ENCODE data around the gene TIAM2.

Gene TIAM2

DNA sequence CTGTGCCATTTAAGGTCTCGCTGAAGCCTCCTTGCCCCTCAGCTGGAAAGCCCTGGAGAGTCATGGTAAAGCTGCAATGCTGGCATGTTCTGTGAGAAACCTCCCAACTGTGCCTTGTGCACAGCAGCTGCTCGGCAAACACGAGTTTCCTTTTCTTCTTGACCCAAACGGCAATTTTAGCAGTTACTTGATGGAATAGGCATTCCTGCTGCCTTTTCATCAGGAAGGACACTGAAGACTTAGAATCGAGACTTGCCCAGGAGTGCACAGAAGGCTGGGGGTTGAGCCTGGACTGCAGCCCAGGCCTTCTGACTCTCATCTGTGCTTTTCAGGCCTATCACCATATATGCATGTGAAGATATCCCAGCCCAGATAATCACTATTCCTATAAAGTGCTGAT is 240.0 kb downstream of the TIAM2 start:
- no peak for DNase-seq (ENCODE audit: low read depth)

DNA sequence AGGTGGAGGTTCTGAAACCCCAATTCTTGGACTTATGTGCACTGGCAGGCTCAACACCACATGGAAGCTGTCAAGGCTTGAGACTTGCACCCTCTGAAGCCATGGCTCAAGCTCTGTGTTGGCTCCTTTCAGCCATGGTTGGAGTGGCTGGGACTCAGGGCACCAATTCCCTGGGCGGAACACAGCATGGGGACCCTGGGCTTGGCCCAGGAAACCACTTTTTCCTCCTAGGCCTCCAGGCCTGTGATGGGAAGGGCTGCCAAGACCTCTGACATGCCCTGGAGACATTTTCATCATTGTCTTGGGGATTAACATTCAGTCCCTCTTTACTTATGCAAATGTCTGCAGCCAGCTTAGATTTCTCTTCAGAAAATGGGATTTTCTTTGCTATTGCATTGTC is 242.5 kb downstream of the TIAM2 start:
- DNase-seq (ENCODE audit: low read depth), result no peak

DNA sequence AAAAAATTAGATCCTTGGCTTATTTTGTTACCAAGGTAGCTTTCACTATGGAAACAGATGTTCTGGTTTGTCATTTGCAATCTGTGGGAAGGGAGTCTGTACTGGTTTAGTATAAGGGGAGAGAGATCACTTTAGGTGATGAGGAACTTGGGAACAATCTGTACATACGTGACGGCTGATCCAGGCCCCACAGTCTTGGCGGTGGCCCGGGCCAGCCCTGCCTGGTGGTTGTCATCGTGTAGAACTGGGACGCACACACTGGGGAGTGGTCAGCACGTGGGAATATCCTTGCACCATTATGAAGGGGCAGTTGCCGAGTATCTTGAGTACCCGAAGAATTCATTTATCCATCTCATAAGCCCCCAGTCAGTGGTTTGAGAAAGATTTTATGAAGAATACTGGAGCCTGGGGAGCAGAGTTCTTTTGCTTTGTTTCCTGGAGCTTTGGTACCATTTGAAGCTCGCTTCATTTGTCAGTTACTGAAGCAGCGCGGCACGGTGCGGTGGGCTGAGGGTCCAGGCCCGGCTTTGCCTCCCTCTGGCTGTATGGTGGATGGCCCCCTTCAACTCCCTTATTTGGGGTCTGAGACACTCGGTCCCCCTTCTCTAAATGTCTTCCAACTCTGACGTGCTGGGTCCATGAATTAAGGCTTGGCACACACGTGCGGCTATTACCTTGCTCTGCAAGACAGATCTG is 245.9 kb downstream of the TIAM2 start:
- no peak for DNase-seq (ENCODE audit: low read depth)

- DNase-seq (ENCODE audit: low read depth), result no peak
These were observed 246.9 kb downstream of the TIAM2 start for GRCh38 chr6:155241966-155242365.

DNA sequence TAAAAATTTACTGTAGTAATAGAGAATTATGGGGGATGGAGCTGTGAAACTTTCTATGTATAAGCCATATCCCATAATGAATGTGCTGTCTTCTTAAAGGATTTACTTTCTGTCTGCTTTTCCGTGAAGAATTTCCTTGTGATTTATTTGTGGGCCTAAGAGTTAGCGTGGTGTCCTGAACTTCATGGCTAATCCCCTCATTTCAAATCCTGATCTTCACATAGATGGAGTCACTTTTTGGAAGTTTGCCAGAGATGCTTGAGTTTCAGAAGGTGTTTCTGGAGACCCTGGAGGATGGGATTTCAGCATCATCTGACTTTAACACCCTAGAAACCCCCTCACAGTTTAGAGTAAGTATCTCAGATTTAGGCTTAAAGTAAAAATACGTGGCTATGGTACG is 249.3 kb downstream of the TIAM2 start:
- DNase-seq (ENCODE audit: low read depth), result no peak

- DNase-seq (ENCODE audit: low read depth), result no peak
These were observed 250.1 kb downstream of the TIAM2 start for GRCh38 chr6:155245193-155245592.

- DNase-seq (ENCODE audit: low read depth), result no peak
These were observed 250.7 kb downstream of the TIAM2 start for GRCh38 chr6:155245831-155246230.

GRCh38 chr6:155246825-155247224 is 251.7 kb downstream of the TIAM2 start:
- no peak for DNase-seq (ENCODE audit: low read depth)

DNA sequence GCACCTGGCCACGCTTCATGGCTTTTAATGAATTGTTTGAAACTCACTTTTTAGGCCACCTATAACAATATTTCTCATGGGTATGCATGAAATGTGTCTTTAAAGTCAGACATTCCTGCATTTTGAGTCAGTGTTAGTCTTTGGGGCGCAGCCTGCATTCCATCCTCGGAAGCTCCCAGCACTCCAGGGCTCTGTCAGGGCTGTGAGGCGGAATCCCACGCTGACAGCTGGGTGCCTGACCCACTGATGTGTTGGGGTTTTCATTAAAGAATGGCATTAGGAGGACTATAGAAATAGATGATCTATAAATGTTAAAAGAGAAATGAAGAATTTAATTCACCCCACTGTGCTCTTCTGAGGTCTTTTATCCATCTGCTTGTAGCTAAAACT is 252.5 kb downstream of the TIAM2 start:
- DNase-seq (ENCODE audit: low read depth), result no peak

GRCh38 chr6:155248008-155249001 is 253.2 kb downstream of the TIAM2 start:
- no peak for DNase-seq (ENCODE audit: low read depth)

GRCh38 chr6:155250701-155251381 is 255.7 kb downstream of the TIAM2 start:
- no peak for DNase-seq (ENCODE audit: low read depth)

DNA sequence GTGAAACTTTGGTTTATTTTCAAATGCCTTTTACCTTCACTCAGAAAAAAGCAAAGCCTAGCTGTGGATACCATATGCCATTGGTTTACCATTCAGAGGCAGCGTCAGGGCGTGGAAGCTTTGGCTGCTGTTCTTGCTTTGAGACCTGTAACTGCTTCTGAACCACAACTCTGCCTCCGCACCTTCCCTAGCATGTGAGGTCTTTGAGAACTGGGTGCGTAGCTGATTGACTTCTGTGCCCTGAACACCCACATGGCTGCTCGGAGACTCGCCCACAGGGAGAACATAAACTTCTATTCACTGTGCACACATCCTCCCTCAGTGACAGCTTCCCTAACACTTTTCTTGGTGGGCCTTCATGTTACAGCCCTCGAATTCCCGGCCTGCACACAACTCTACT is 257.5 kb downstream of the TIAM2 start:
- no peak for DNase-seq (ENCODE audit: low read depth)

GRCh38 chr6:155253337-155253736 is 258.2 kb downstream of the TIAM2 start:
- DNase-seq (ENCODE audit: low read depth), result no peak

DNA sequence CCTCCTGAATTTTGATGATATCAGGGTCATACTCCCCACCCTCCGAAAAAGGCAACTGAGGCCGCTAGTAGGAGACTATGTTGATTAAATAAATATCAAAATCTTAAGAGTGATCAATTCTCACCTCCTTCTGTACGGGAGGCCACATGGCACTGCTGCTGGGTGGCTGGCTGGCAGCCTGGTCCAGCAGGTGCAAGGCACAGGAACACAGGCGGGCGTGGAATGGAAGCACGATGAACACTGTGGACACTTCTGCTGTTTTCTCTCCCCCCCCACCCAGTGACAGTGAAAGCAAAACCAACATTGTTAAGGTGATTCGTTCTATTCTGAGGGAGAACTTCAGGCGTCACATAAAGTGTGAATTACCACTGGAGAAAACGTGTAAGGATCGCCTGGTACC is 259.0 kb downstream of the TIAM2 start:
- no peak for DNase-seq (ENCODE audit: low read depth)

DNA sequence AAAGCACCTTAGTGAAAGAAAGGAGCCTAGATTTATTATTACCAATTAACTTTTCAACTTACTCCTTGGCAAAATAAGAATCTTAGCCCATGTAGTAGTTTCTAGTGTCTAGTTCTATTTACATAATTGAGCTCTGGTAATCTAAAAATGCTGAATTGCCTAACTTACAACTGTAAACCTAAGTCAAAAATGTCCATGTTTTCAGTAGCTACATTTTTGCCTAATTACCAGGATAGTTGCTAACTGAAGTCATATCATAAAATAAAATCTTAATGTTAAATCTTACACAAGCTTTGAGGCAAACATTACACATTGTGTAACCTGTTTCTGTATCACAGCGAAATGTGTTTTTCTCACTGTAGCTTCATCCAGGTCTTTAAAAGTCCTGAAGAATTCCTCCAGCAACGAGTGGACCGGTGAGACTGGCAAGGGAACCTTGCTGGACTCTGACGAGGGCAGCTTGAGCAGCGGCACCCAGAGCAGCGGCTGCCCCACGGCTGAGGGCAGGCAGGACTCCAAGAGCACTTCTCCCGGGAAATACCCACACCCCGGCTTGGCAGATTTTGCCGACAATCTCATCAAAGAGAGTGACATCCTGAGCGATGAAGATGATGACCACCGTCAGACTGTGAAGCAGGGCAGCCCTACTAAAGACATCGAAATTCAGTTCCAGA is 261.1 kb downstream of the TIAM2 start:
- DNase-seq (ENCODE audit: low read depth), result no peak

GRCh38 chr6:155257796-155258195 is 262.7 kb downstream of the TIAM2 start:
- DNase-seq (ENCODE audit: low read depth), result no peak

DNA sequence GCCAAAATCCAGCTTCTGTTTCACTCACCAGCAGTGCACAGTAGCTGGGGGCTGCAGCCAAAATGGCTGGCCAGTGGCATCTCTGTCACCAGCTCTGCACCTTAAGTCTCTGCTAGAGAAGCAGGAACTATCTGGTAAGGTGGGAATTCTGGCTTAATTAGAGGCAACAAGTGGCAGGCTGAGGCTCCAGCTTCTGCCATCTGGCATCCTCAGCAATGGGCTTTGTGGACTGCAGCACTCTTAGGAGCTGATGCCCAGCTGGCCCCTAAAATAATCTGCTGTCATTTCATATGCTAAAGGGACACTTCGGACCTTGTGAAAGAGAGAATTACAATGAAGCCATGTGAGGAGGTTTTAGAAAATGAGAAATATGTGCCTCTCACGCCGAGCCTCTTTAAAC is 264.1 kb downstream of the TIAM2 start:
- no peak for DNase-seq (ENCODE audit: low read depth)

DNA sequence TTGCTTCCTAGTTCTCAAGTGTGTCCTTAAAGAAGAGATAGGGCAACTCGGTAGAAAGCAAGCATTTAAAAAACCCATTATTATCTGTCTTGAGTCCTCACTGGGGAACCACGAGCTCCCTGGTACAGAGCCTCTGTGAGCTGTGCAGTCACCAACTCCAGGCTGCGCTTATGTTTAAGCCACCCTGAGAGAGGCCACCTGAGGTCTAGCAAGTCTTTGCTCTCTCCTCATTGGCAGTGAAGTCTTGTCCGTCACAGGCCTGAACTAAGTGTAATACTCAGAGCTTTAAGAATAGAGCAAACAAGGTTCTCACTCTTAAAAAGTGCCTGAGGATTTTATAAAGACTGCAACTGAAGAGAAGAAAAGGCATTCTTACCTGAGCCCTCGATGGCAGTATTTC is 264.8 kb downstream of the TIAM2 start:
- no peak for DNase-seq (ENCODE audit: low read depth)

- DNase-seq (ENCODE audit: low read depth), result no peak
These were observed 265.6 kb downstream of the TIAM2 start for GRCh38 chr6:155260686-155261085.

- DNase-seq (ENCODE audit: low read depth), result no peak
These were observed 266.2 kb downstream of the TIAM2 start for GRCh38 chr6:155261111-155261900.

GRCh38 chr6:155262655-155263054 is 267.5 kb downstream of the TIAM2 start:
- no peak for DNase-seq (ENCODE audit: low read depth)
